Endothelial cell of umbilical vein (primary cell): ENCODE results near the gene LYRM9. TPM values are rescaled to one million over a fixed set of nuclear protein-coding genes. Genes with fewer than 3 reads are reported as not detected.

Experiments
- BruUV-seq: library from RNA; stranded (reverse); fragments of 400-500 nt; replicated peaks from 2 replicates; lab custom pipeline; 2021; lab: Mats Ljungman, UMichigan
- CTCF ChIA-PET: fragments of 300-600, 350-600 bp; sonication (Branson Sonifier 250); formaldehyde crosslinking; loops from one replicate; lab custom pipeline; 2021; ENCODE audit warnings: antibody characterized with exemption, inconsistent platforms; lab: Charles Lee
- POLR2A ChIA-PET: fragments of 300-600, 350-600 bp; sonication (Branson Sonifier 250); formaldehyde crosslinking; loops from one replicate; lab custom pipeline; 2021; ENCODE audit warnings: antibody characterized with exemption, inconsistent platforms; lab: Charles Lee
- DNase-seq: peaks from one replicate; pipeline ENCODE4 v3.0.0-alpha.2; 2011; ENCODE audit warnings: low read depth, low spot score
- FAIRE-seq: peaks from 2 replicates; lab custom pipeline; 2011; peaks lifted over from hg19 to GRCh38; lab: Jason Lieb, UNC
- H2AFZ ChIP-seq: 2 replicates; pipeline ENCODE4 v1.6.0; 2012; ENCODE audit warnings: low read depth, low read length, control low read depth, inconsistent platforms
- H3K27ac ChIP-seq: 2 replicates; pipeline ENCODE4 v1.5.1; 2011; ENCODE audit warnings: low read depth, mild to moderate bottlenecking, control low read depth, low read length, moderate library complexity; ENCODE audit not compliant: insufficient read depth
- H3K27me3 ChIP-seq, 2 experiments: 2 replicates each; pipeline versions ENCODE4 v1.6.0 to v1.6.1; 2011; ENCODE audit warnings: low read length in 2 of 2, mixed read lengths in 1 of 2; ENCODE audit not compliant: control insufficient read depth in 2 of 2, insufficient read depth in 2 of 2
- H3K36me3 ChIP-seq, 2 experiments: 2 replicates in 1 of 2; 3 replicates in 1 of 2; pipeline ENCODE4 v1.5.1; 2011; ENCODE audit warnings: low read length in 2 of 2, mild to moderate bottlenecking in 1 of 2, moderate library complexity in 1 of 2; ENCODE audit not compliant: control insufficient read depth in 2 of 2, insufficient read depth in 2 of 2; ENCODE audit errors: extremely low read depth in 1 of 2
- H3K4me1 ChIP-seq: 3 replicates; pipeline ENCODE4 v1.5.1; 2011; ENCODE audit warnings: mild to moderate bottlenecking, low read length; ENCODE audit not compliant: control insufficient read depth, insufficient read depth; ENCODE audit errors: extremely low read depth
- H3K4me2 ChIP-seq: 2 replicates; pipeline ENCODE4 v1.6.1; 2011; ENCODE audit warnings: low read length, control low read depth, mixed read lengths; ENCODE audit not compliant: insufficient read depth
- H3K4me3 ChIP-seq, 3 experiments: fragments of 200-600 bp in 1 of 3; sonication (generic), shearing (Covaris generic) in 1 of 3; replicated peaks in 1 of 3; 2 replicates each; pipeline ENCODE4 v1.5.1; 2011 to 2016; ENCODE audit warnings: control low read depth in 3 of 3, low read length in 3 of 3, mild to moderate bottlenecking in 2 of 3, inconsistent platforms in 1 of 3, low read depth in 1 of 3, moderate library complexity in 1 of 3; ENCODE audit not compliant: insufficient read depth in 1 of 3
- H3K79me2 ChIP-seq: 2 replicates; pipeline ENCODE4 v1.6.0; 2012; ENCODE audit warnings: low read length, inconsistent platforms; ENCODE audit not compliant: control insufficient read depth, insufficient read depth
- H3K9ac ChIP-seq: replicated peaks from 2 replicates; pipeline ENCODE3; 2011; ENCODE audit warnings: low read length, control low read depth; ENCODE audit not compliant: insufficient read depth; ENCODE audit errors: extremely low read depth
- H3K9me1 ChIP-seq: replicated peaks from 3 replicates; pipeline ENCODE4 v1.6.0; 2011; ENCODE audit warnings: mild to moderate bottlenecking, low read length; ENCODE audit not compliant: control insufficient read depth, insufficient read depth; ENCODE audit errors: extremely low read depth
- H3K9me3 ChIP-seq: replicated peaks from 2 replicates; pipeline ENCODE4 v1.5.1; 2012; ENCODE audit warnings: low read length, inconsistent platforms; ENCODE audit not compliant: control insufficient read depth, insufficient read depth
- H4K20me1 ChIP-seq: replicated peaks from 2 replicates; pipeline ENCODE3; 2011; ENCODE audit warnings: mild to moderate bottlenecking, low read length; ENCODE audit not compliant: control insufficient read depth, insufficient read depth; ENCODE audit errors: extremely low read depth
- EZH2 ChIP-seq: IDR thresholded peaks from 2 replicates; pipeline ENCODE4 v1.6.1; 2012; ENCODE audit warnings: borderline replicate concordance, low read depth, mild to moderate bottlenecking, moderate library complexity, low read length, inconsistent platforms; ENCODE audit not compliant: severe bottlenecking
- FOS ChIP-seq: IDR thresholded peaks from 2 replicates; pipeline ENCODE4 v1.6.1; 2011; ENCODE audit warnings: mild to moderate bottlenecking, low read length, moderate library complexity, borderline replicate concordance; ENCODE audit not compliant: insufficient read depth
- GATA2 ChIP-seq: IDR thresholded peaks from 2 replicates; pipeline ENCODE4 v1.7.0; 2011; ENCODE audit warnings: low read depth, mild to moderate bottlenecking, moderate library complexity, mixed read lengths, low read length; ENCODE audit not compliant: insufficient read length, insufficient read depth
- JUN ChIP-seq: IDR thresholded peaks from 2 replicates; pipeline ENCODE4 v1.6.1; 2011; ENCODE audit warnings: borderline replicate concordance, low read depth; ENCODE audit not compliant: insufficient read length, insufficient read depth
- MYC ChIP-seq: IDR thresholded peaks from one replicate; pipeline ENCODE4 v1.6.1; 2011; ENCODE audit warnings: mild to moderate bottlenecking, low read depth, low read length
- POLR2A ChIP-seq: IDR thresholded peaks from 2 replicates; pipeline ENCODE4 v1.6.1; 2012; ENCODE audit warnings: low read depth, mild to moderate bottlenecking, control low read depth, low read length
- POLR2AphosphoS5 ChIP-seq: IDR thresholded peaks from 2 replicates; pipeline ENCODE4 v1.6.1; 2012; ENCODE audit warnings: low read depth, mild to moderate bottlenecking, control low read depth, low read length, moderate library complexity; ENCODE audit not compliant: insufficient read depth
- dilution Hi-C: fragments of 300-500 bp; cut with MboI; formaldehyde crosslinking; loops from one replicate; pipeline ENCODE4 v1.15.0; 2019; ENCODE audit warnings: low sequenced_read_pairs; ENCODE audit not compliant: extremely low pct_ligation_motif_present
- intact Hi-C: fragments of 100-400 bp; cut with micrococcal nuclease; formaldehyde crosslinking; loops from one replicate; pipeline ENCODE4 v1.10.0; 2022
- polyA plus RNA-seq, 4 experiments: library from polyadenylated mRNA; depleted of rRNA in 3 of 4; stranded (reverse) in 3 of 4; unstranded in 1 of 4; fragments of >200 nt; gene quantifications; 2 replicates each; pipeline versions ENCODE4 v1.2.1 to v1.2.3, GENCODE V29; 2011 to 2012; ENCODE audit warnings: missing spikeins in 1 of 4
- total RNA-seq: library from RNA; stranded (reverse); gene quantifications from 2 replicates; pipeline ENCODE4 v1.2.3, GENCODE V29; 2021
- TF ChIP-seq, protein P1 (sequence below): IDR thresholded peaks from 2 replicates; pipeline ENCODE4 v1.6.1; 2011; ENCODE audit not compliant: insufficient read depth, insufficient read length
- TF ChIP-seq, protein P2 (sequence below), 2 donors: IDR thresholded peaks; 1 replicate in 1 of 2; 2 replicates in 1 of 2; pipeline ENCODE4 v1.5.1; 2011; ENCODE audit warnings: low read length in 2 of 2, mild to moderate bottlenecking in 2 of 2, moderate library complexity in 2 of 2, control low read depth in 1 of 2, inconsistent platforms in 1 of 2, low read depth in 1 of 2; ENCODE audit not compliant: insufficient read depth in 1 of 2; ENCODE audit errors: extremely low read depth in 1 of 2

Gene LYRM9
- total and polyA plus RNA-seq, 2 donors (not counting 3 experiments of a cell fraction or from before 2014, with no cell fraction given), result 3.0 to 4.0 TPM

DNA sequence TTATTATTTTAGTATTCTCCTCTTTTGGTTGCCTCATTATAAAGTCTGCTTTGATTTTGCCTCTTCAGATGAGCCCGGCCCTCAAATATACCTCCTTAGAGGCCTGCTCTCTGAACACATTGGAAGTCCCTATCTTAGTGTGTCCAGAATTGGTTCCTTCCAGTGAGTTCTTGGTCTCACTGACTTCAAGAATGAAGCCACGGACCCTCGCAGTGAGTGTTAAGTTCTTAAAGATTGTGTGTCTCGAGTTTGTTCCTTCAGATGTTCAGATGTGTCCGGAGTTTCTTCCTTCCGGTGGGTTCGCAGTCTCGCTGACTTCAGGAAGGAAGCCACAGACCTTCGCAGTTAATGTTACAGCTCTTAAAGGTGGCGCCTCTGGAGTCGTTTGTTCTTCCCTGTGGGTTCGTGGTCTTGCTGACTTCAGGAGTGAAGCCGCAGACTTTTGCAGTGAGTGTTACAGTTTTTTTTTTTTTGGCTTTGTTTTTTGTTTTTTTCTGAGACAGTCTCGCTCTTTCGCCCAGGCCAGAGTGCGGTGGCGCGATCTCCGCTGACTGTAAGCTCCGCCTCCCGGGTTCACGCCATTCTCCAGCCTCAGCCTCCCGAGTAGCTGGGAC is 47.0 kb downstream of the LYRM9 start:
- no TSS peak for BruUV-seq
- peaks cover 2 to 8% of the 10 kb centered on the region in 2 experiments for H3K27me3 ChIP-seq
- H3K4me3 ChIP-seq, result no peak overlapping the region
- H3K9me1 ChIP-seq, result no peaks in the 10 kb centered on the region
- dilution Hi-C loops (no loop called here), intact Hi-C loops (no loop called here)
- FAIRE-seq, result no peak
- no peak for DNase-seq
- no peaks in the 10 kb centered on the region for H3K9me3 ChIP-seq
- H4K20me1 ChIP-seq, result no peaks in the 10 kb centered on the region
- TF ChIP-seq, protein P1, sequence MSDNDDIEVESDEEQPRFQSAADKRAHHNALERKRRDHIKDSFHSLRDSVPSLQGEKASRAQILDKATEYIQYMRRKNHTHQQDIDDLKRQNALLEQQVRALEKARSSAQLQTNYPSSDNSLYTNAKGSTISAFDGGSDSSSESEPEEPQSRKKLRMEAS, result no peak
- TF ChIP-seq POLR2A (no peak), JUN (no peak), FOS (no peak), POLR2AphosphoS5 (no peak), EZH2 (no peak), GATA2 (no peak), MYC (no peak)
- TF ChIP-seq, protein P2, sequence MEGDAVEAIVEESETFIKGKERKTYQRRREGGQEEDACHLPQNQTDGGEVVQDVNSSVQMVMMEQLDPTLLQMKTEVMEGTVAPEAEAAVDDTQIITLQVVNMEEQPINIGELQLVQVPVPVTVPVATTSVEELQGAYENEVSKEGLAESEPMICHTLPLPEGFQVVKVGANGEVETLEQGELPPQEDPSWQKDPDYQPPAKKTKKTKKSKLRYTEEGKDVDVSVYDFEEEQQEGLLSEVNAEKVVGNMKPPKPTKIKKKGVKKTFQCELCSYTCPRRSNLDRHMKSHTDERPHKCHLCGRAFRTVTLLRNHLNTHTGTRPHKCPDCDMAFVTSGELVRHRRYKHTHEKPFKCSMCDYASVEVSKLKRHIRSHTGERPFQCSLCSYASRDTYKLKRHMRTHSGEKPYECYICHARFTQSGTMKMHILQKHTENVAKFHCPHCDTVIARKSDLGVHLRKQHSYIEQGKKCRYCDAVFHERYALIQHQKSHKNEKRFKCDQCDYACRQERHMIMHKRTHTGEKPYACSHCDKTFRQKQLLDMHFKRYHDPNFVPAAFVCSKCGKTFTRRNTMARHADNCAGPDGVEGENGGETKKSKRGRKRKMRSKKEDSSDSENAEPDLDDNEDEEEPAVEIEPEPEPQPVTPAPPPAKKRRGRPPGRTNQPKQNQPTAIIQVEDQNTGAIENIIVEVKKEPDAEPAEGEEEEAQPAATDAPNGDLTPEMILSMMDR (IDR thresholded peaks at IDR 0.05; ENCODE audit: extremely low read depth in 1 of 2, insufficient read depth in 1 of 2, low read depth in 1 of 2, low read length in 2 of 2), result no peak
- H3K36me3 ChIP-seq, result no peaks in the 10 kb centered on the region
- ChIA-PET POLR2A (interaction anchor here (0.6 kb wide), 1 partner anchor 28 kb away, joined by 5 read pairs; no protein-coding TSS in a partner anchor), CTCF (interaction anchor here (0.6 to 1.1 kb wide), 3 partner anchors 34 to 598 kb away, joined by 3 to 5 read pairs (median 3); no protein-coding TSS in a partner anchor)
- H3K4me1 ChIP-seq, result no peaks in the 10 kb centered on the region
- H3K79me2 ChIP-seq, result no peaks in the 10 kb centered on the region
- H3K9ac ChIP-seq, result no peak overlapping the region
- no peak overlapping the region for H3K4me2 ChIP-seq
- no peak overlapping the region for H2AFZ ChIP-seq
- no peak overlapping the region for H3K27ac ChIP-seq
